ENCODE measurements around the gene GSAP. TPM values are rescaled to one million over a fixed set of nuclear protein-coding genes. Genes with fewer than 3 reads are reported as not detected.
"Not testable (repeated sequence)": the region's sequence is repeated elsewhere in the genome, so short reads cannot be mapped to it uniquely, and the experiment has no call there.

Gene GSAP, protein sequence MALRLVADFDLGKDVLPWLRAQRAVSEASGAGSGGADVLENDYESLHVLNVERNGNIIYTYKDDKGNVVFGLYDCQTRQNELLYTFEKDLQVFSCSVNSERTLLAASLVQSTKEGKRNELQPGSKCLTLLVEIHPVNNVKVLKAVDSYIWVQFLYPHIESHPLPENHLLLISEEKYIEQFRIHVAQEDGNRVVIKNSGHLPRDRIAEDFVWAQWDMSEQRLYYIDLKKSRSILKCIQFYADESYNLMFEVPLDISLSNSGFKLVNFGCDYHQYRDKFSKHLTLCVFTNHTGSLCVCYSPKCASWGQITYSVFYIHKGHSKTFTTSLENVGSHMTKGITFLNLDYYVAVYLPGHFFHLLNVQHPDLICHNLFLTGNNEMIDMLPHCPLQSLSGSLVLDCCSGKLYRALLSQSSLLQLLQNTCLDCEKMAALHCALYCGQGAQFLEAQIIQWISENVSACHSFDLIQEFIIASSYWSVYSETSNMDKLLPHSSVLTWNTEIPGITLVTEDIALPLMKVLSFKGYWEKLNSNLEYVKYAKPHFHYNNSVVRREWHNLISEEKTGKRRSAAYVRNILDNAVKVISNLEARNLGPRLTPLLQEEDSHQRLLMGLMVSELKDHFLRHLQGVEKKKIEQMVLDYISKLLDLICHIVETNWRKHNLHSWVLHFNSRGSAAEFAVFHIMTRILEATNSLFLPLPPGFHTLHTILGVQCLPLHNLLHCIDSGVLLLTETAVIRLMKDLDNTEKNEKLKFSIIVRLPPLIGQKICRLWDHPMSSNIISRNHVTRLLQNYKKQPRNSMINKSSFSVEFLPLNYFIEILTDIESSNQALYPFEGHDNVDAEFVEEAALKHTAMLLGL
- 1 to 10 TPM; 5.9 to 6.6 TPM for total RNA-seq

DNA sequence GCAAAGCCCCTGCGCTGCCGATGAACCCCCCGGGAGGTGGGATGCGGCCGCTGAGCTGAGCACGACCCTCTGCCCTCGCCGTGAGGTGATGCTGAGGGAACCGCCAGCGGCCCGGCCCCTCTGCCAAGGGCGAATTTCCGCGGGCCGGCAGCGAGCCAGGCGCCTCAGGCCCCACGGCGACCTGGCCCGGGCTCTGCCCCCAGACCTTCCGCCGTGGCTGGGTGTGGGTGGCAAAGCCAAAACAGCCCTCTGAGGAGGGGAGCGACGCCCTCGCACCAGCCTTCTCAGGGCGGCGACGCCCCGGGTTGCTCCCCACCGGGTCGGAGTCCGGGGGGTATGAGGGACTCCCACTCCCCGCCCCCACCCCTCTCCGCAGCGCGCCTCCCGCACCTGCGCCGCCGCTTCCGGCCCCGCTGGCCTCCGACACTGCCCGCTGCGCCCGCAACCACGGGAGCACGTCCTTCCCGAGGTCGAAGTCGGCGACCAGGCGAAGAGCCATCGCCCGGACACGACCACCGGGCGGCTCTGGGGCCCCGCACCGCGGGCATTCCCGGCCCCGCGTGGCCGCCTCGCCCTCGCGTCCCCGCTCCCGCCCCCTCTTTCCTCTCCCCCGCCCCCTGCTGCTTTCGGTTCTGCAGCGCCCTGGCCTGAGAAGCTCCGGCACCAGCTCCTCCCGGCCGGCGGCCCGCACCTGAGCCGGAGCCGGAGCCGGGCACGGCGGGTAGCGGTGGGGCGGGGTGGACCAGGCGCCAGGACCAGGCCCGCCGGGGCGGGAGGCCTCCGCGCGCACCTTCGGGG lies at the start of gene GSAP:
Gene GSAP (minus strand): TSS at position 527 of the 798 bp plus-strand sequence. CDS start 28 bp downstream, at position 499.
- H3K9me3 Mint-ChIP-seq = no peaks in the 10 kb centered on the region
- peak within 1 kb of the TSS; percentile 68 for H3K4me3 Mint-ChIP-seq
- H3K36me3 Mint-ChIP-seq (ENCODE audit: low read depth) = no peaks in the 10 kb centered on the region
- DNase-seq = peak; percentile 59
- ChIA-PET POLR2A (interaction anchor here (0.9 to 6.3 kb wide), 6 partner anchors 9 to 63 kb away, joined by 3 to 30 read pairs (median 3); no protein-coding TSS in a partner anchor), CTCF (no interaction called here)
- peaks cover 30% of the 10 kb centered on the region for H3K4me1 Mint-ChIP-seq
- H3K27me3 Mint-ChIP-seq = peaks cover 14% of the 10 kb centered on the region
- H3K27ac Mint-ChIP-seq = peak within 1 kb of the TSS; percentile 18

DNA sequence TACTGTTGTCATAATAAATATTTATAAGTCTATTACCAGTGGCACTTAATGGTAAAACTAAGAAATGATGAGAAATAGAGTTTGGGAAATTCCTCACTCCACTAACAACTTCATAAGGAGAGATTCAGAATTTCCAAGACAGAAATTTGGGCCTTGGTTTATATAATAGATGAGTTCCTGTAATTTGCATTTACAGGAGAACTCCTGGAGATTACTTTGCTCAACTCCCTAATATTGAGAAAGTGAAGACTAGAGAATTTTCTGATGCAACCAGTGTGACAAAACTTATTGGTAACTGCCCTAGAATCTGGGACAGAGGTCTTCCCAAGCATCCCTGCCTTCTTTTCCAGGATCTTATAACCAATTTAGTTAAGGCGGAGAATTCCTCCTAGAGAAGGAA lies 49.1 kb upstream of the GSAP start:
- Mint-ChIP-seq H3K27me3 (peaks cover 8% of the 10 kb centered on the region), H3K9me3 (no peaks in the 10 kb centered on the region), H3K4me3 (no peak overlapping the region), H3K4me1 (peaks cover 6% of the 10 kb centered on the region), H3K27ac (no peak overlapping the region), H3K36me3 (ENCODE audit: low read depth) (no peaks in the 10 kb centered on the region)
- CTCF ChIA-PET = no interaction called here
- no peak for DNase-seq
- POLR2A ChIA-PET = no interaction called here

DNA sequence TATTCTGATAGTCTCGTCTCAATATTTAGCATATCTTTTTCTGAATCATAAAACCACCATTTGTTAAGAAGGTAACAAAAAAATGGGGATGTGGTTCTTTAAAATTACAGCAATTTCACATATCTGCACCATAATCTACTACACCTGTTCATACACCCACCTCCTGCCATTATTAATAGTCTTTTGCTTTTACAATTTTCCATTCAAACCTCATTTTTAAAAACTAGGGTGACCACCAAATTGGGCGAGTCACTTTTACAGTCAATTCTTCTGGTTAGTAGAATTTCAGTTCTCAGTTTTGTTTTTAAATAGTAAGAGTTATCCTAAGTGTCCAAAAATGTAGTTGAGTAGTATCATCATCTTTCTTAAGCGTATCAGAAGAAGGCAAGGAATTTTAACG lies 48.4 kb upstream of the GSAP start:
- no peak for DNase-seq
- POLR2A ChIA-PET = interaction anchor here (0.6 kb wide), 1 partner anchor 22 kb away, joined by 3 read pairs; no protein-coding TSS in a partner anchor
- H3K4me1 Mint-ChIP-seq = peaks cover 6% of the 10 kb centered on the region
- peaks cover 8% of the 10 kb centered on the region for H3K27me3 Mint-ChIP-seq
- CTCF ChIA-PET = no interaction called here
- H3K9me3 Mint-ChIP-seq = no peaks in the 10 kb centered on the region
- H3K36me3 Mint-ChIP-seq (ENCODE audit: low read depth) = no peaks in the 10 kb centered on the region
- H3K4me3 Mint-ChIP-seq = no peak overlapping the region
- no peak overlapping the region for H3K27ac Mint-ChIP-seq

DNA sequence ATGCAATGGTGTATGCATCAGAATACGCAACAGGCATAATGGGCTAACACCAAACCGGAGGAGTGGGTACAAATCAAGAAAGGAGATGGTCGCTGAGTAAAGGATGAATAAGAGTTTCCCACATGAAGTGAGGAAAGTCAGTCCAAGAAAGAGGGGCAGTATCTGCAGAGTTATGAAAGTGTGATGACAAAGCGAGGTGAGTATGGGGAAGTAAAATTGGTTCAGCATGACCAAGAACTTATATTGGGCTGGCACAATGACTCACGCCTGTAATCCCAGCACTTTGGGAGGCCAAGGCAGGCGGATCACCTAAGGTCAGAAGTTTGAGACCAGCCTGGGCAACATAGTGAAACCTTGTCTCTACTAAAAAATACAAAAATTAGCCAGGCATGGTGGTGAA lies 47.5 kb upstream of the GSAP start:
- CTCF ChIA-PET; H3K27me3 Mint-ChIP-seq; POLR2A ChIA-PET; H3K27ac Mint-ChIP-seq; H3K36me3 Mint-ChIP-seq (ENCODE audit: low read depth); H3K9me3 Mint-ChIP-seq; H3K4me3 Mint-ChIP-seq; DNase-seq; H3K4me1 Mint-ChIP-seq: not testable (repeated sequence)

DNA sequence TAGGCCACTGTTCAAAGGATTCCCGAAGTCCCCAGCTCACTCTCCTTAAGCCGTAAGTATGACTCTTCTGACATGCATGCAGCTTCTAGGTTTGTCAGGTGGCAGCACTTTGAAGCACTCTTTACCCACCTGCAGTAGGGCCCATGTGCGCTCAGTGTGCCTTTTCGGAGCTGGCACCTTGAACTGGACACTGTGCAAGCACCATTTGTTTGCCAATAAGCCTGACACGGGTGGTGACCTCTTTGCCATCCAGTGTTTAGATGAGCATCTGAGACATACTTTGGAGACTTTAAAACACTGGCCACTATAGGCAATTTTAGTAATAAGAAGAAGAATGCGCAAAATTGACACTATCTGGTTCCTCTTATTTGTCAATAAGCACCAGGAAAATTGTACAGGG lies 45.7 kb upstream of the GSAP start:
- Mint-ChIP-seq H3K4me1 (peaks cover 6% of the 10 kb centered on the region), H3K9me3 (no peaks in the 10 kb centered on the region), H3K27me3 (peaks cover 9% of the 10 kb centered on the region), H3K4me3 (no peak overlapping the region), H3K27ac (no peak overlapping the region), H3K36me3 (ENCODE audit: low read depth) (no peaks in the 10 kb centered on the region)
- DNase-seq = no peak
- ChIA-PET POLR2A (no interaction called here), CTCF (no interaction called here)

DNA sequence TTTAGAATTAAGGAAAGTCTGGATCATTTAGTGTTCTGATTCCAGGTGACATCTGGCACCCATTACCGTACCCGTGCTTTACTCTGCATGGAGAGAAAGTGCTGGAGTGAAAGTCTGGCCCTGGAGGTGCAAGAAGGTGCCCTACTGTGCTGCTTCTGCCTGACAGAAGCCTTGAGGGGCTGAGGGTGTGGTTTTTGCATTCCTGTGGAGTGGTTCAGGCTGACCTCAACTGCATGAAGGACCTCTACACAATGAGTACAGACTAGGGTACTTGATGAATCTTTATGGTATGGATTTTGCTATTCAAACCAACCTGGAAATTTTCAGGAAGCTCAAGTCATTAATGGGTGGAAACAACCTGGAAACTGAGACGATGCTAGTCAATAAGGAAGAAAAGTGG lies 45.1 kb upstream of the GSAP start:
- H3K27ac Mint-ChIP-seq = no peak overlapping the region
- no peak for DNase-seq
- peaks cover 9% of the 10 kb centered on the region for H3K27me3 Mint-ChIP-seq
- H3K4me3 Mint-ChIP-seq = no peak overlapping the region
- peaks cover 6% of the 10 kb centered on the region for H3K4me1 Mint-ChIP-seq
- H3K36me3 Mint-ChIP-seq (ENCODE audit: low read depth) = no peaks in the 10 kb centered on the region
- ChIA-PET POLR2A (no interaction called here), CTCF (no interaction called here)
- H3K9me3 Mint-ChIP-seq = no peaks in the 10 kb centered on the region

DNA sequence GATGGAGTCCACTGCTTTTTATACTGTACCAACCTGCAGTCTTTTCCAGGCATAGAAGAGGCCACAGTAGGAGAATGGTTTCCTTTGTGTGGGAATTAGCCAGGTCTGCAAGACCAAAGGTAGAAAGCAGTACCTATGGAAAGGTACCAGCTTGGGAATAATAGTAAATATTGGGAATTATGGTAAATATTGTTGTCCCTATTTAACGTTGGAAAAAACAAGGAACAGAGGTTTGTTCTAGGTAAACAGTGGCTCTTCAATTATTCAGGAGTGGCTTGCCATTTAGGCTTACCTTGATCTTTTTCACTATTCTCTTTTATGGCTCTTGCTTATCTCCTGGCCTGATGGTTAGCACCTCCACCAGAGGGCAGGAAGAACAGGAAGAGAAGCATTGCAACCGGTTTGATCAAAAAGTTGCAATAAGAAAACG lies 43.9 kb upstream of the GSAP start:
- Mint-ChIP-seq H3K27ac (no peak overlapping the region), H3K27me3 (peaks cover 9% of the 10 kb centered on the region), H3K9me3 (no peaks in the 10 kb centered on the region), H3K36me3 (ENCODE audit: low read depth) (no peaks in the 10 kb centered on the region), H3K4me1 (peaks cover 6% of the 10 kb centered on the region), H3K4me3 (no peak overlapping the region)
- ChIA-PET POLR2A (no interaction called here), CTCF (no interaction called here)
- DNase-seq = no peak

DNA sequence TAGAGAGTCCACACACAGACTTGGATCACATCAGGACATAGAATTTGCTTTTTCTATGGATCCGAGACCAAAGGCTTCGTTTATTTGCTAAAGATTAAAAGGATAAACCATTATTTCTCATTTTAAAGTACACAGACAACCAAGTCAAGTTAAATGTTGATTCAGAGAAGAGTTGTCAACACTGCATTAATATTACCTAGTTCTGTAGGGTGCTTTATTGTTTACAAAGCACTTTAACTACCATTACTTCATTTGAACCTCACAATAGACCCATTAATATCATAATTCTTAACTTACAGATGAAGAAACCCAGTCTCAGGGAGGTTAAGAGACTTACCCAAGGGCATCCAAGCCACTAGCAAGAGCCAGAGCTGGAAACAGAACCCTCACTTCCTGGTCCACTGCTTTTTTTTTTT lies 43.2 kb upstream of the GSAP start:
- no peak for DNase-seq
- Mint-ChIP-seq H3K36me3 (ENCODE audit: low read depth) (no peaks in the 10 kb centered on the region), H3K4me1 (peaks cover 6% of the 10 kb centered on the region), H3K9me3 (no peaks in the 10 kb centered on the region), H3K4me3 (no peak overlapping the region), H3K27me3 (peaks cover 9% of the 10 kb centered on the region), H3K27ac (no peak overlapping the region)
- ChIA-PET POLR2A (no interaction called here), CTCF (no interaction called here)

DNA sequence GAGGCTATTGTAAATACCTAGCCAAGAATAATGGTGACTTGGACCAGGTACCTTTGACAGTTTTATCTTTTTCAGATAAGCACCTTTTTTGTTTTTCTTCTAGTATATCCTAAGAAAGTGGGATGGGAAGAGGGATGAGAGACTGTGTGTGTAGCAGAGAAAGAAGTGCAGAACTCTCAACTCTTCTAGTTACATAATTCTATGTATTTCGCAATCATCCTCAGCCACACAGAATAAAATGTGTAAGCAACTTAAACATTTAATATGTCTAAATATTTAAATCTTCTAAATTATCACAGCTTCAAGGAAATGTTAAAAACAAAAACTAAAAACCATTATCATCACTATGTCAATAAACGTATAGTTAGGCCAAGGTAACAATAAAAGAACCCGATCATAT lies 42.6 kb upstream of the GSAP start:
- ChIA-PET CTCF (no interaction called here), POLR2A (no interaction called here)
- Mint-ChIP-seq H3K27ac (no peak overlapping the region), H3K4me3 (no peak overlapping the region), H3K27me3 (peaks cover 9% of the 10 kb centered on the region), H3K9me3 (no peaks in the 10 kb centered on the region), H3K36me3 (ENCODE audit: low read depth) (no peaks in the 10 kb centered on the region), H3K4me1 (peaks cover 3% of the 10 kb centered on the region)
- DNase-seq = no peak

DNA sequence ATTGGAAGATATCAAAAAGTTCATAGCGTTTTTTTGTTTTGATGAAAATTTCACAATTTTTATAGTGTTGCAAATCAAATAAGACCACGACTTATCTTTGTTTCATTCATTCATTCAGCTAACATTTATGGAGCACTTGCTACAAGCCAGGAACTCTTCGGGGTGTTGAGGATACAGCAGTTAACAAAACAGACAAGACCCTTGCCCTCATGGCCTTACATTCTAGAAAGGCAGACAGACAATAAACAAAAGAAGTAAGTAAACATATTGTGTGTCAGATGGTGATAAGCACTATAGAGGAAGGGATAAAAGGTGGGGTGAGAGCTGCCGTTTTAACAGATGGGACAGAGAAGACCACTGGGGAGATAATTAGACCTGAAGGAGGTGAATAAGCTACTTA lies 41.6 kb upstream of the GSAP start:
- no peaks in the 10 kb centered on the region for H3K36me3 Mint-ChIP-seq (ENCODE audit: low read depth)
- POLR2A ChIA-PET = no interaction called here
- no peak for DNase-seq
- H3K27ac Mint-ChIP-seq = no peak overlapping the region
- no peaks in the 10 kb centered on the region for H3K4me1 Mint-ChIP-seq
- CTCF ChIA-PET = no interaction called here
- H3K9me3 Mint-ChIP-seq = no peaks in the 10 kb centered on the region
- H3K27me3 Mint-ChIP-seq = peaks cover 7% of the 10 kb centered on the region
- H3K4me3 Mint-ChIP-seq = no peak overlapping the region

DNA sequence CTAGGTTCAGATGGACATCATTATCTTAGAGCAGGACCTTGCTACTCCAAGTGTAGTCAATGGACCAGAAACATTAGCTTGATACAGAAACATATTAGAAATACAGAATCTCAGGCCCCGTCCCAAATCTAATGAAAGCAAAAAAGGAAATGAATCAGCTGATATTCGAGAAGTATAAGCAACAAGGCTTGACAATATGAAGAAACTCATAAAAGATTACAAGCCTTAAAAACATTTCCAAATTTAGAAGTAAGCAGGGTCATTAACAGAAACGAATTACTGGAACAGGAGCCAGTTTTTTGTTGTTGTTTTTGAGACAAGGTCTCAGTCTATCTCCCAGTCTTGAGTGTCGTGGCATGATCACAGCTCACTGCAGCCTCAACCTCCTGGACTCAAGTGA lies 40.5 kb upstream of the GSAP start:
- H3K4me1 Mint-ChIP-seq = no peaks in the 10 kb centered on the region
- no peaks in the 10 kb centered on the region for H3K36me3 Mint-ChIP-seq (ENCODE audit: low read depth)
- ChIA-PET POLR2A (no interaction called here), CTCF (no interaction called here)
- peaks cover 1% of the 10 kb centered on the region for H3K27me3 Mint-ChIP-seq
- no peak overlapping the region for H3K27ac Mint-ChIP-seq
- no peak for DNase-seq
- H3K4me3 Mint-ChIP-seq = no peak overlapping the region
- no peaks in the 10 kb centered on the region for H3K9me3 Mint-ChIP-seq

DNA sequence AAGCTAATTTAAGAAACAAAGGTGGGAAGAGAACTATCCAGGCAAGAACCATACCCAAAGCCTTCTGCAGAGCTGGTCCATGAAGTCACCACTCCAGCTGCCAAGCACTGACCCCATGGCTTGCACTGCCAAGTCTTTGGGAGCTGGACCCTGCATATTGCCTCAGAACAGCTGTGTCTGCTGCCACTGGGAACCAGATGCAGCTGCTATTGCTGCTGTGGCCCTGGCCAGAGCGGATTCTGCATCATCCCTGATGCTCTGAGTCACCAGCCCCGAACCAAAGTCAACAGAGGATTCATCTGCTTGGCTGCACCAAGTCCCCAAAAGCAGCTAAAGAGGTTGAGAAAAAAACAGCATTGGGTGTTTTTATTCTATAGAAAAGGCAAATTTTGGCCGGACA lies 39.2 kb upstream of the GSAP start:
- Mint-ChIP-seq H3K27ac (no peak overlapping the region), H3K36me3 (ENCODE audit: low read depth) (no peaks in the 10 kb centered on the region), H3K27me3 (peaks cover 1% of the 10 kb centered on the region), H3K4me1 (no peaks in the 10 kb centered on the region), H3K9me3 (no peaks in the 10 kb centered on the region), H3K4me3 (no peak overlapping the region)
- ChIA-PET POLR2A (no interaction called here), CTCF (no interaction called here)
- DNase-seq = no peak

DNA sequence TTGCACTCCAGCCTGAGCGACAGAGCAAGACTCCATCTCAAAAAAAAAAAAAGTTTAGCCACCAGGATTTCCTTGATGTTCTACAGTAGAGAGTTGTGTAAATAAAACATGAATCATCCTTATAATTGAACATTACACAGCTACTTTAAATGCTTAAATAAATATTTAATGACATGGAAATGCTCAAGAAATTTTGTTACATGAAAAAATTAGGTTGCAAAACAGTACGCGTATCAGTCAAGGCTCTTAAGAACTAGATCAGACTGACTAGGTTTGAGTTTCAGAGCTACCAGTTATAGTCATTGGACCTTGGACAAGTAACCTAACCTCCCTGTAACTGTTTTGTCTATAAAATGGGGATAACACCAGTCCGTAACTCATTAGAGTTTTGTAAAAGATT lies 38.7 kb upstream of the GSAP start:
- H3K27me3 Mint-ChIP-seq = peaks cover 1% of the 10 kb centered on the region
- H3K9me3 Mint-ChIP-seq = no peaks in the 10 kb centered on the region
- POLR2A ChIA-PET = no interaction called here
- no peak overlapping the region for H3K4me3 Mint-ChIP-seq
- no peaks in the 10 kb centered on the region for H3K36me3 Mint-ChIP-seq (ENCODE audit: low read depth)
- CTCF ChIA-PET = no interaction called here
- H3K27ac Mint-ChIP-seq = no peak overlapping the region
- no peak for DNase-seq
- H3K4me1 Mint-ChIP-seq = no peaks in the 10 kb centered on the region
